ENCODE results near the gene TEKT1.

Gene TEKT1

GRCh38 chr17:6756425-6757031 is 75.0 kb downstream of the TEKT1 start:
- DNase-seq: no peak

- peak; percentile 51 for DNase-seq
Observed at GRCh38 chr17:6755731-6756184, 75.8 kb downstream of the TEKT1 start, which contains the start of gene XAF1. Gene XAF1, plus strand, starts transcription at chr17:6756046. Its CDS starts 33 bp downstream, at chr17:6756079.

DNA sequence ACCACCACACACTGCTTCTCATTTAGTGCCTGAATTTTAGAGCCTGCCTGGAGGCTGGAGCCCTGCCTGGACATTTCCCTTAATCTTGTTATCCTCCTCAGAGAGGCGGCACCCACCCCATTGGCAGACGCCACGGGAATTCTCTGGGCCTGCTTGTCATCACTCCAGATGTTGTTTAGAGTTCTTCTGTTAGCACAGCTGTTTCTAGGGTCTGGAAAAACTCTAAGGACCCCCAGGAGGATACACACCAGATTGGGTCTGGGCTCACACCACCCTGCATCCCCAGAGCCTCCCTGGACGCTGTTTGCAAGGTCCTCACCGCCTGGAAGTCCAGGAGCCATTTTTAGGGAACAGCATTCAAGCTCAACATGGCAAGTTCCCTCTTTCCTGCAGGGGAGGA is 76.2 kb downstream of the TEKT1 start:
- no peak for DNase-seq

GRCh38 chr17:6753546-6753945 is 78.0 kb downstream of the TEKT1 start:
- no peak for DNase-seq

DNA sequence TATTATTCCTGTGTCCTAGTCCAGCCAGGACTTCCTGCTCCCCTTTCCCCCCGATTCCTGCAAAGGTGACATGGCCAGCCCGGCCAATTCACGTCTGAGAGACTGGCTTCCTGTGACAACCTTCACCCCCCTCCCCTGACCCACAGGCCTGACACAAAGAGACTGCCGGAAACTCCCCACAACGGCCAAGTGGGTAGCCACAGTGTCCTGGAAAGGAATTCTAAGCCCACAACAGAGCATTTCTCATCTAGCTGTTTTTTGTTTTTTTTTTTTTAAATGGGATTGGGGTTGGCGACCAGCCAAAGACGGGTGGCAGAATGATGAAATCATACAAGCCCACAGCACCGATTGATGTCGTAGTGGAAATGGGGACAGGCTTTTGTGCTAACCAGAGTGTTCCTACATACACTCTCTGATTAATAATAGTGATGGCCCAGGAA is 78.5 kb downstream of the TEKT1 start:
- DNase-seq: no peak

DNA sequence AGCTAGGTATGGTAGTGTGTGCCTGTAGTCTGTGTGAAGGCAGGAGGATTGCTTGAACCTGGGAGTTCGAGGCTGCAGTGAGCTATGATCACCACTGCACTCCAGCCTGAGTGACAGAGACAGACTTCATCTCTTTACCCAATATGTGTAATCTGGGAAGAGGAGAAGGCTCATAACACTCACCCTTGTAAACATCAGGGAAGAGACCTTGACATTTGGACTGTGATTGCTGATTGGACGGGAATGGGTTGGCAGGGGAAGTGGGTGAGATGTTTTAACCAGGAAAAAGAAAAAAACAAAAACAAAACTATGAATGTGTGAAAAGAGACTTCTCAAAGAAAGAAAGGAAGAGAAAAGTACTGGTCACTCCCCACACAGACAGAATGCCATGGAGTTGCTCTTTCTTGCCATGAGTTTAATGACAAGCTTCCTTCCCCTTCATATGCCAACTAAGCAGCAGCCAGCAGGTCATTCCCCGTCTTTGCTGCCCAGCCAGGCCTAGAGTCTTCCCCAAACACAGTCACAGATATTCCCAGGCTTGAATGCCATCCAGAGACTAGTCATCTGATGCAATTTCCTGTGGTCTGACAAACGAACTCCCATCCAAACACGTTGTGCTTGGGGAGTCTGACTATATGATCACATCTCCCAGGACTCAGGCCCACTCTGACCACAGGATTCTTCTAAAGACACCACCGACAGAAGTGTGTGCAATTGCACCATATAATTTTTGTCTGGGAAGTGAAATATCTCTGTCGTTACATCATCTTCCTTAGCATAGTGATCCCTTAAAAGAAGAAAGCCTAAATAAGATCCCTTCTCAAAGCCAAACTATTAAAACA is 79.2 kb downstream of the TEKT1 start:
- no peak for DNase-seq

DNA sequence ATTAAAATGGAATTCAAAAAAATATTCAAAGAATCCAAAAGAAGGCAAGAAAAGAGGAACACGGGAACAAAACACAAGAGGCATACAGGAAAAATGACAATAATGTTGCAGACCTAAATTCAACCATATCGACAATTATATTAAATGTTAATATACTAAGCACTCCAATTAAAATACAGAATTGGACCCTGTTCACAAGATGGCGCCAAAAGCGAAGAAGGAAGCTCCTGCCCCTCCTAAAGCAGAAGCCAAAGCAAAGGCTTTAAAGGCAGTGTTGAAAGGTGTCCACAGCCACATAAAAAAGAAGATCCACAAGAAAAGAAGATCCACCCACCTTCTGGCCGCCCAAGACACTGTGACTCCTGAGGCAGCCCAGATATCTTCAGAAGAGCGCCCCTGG is 82.0 kb downstream of the TEKT1 start:
- no peak for DNase-seq

DNA sequence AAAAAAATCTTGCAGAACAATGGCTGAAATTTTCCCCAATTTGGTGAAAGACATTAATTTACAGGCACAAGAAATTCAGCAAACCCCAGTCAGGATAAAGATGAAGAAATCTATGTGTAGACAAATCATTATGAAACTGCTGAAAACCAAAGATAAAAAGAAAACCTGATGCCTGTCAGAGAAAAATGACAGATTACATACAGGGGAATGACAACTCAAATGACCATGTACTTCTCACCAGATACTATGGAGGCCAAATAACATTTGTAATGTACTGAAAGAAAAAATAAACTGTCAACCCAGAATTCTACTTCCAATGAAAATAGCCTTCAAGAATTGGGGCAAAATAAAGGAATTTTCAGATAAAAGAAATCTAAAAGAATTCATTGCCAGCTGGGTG is 82.9 kb downstream of the TEKT1 start:
- no peak for DNase-seq

Measured in GDM1 (cell line).